Measurements from ENCODE around the gene HOXD8.

The HOXD8 gene

GRCh38 chr2:176173567-176174381 is 44.3 kb downstream of the HOXD8 start:
- DNase-seq (ENCODE audit: low read depth in 2 of 2) = no peak

GRCh38 chr2:176174382-176174823 is 44.9 kb downstream of the HOXD8 start:
- no peak for DNase-seq (ENCODE audit: low read depth in 2 of 2)

GRCh38 chr2:176174824-176175708 is 45.6 kb downstream of the HOXD8 start:
- no peak for DNase-seq (ENCODE audit: low read depth in 2 of 2)

GRCh38 chr2:176175709-176176607 is 46.5 kb downstream of the HOXD8 start:
- DNase-seq (ENCODE audit: low read depth in 2 of 2) = no peak

DNA sequence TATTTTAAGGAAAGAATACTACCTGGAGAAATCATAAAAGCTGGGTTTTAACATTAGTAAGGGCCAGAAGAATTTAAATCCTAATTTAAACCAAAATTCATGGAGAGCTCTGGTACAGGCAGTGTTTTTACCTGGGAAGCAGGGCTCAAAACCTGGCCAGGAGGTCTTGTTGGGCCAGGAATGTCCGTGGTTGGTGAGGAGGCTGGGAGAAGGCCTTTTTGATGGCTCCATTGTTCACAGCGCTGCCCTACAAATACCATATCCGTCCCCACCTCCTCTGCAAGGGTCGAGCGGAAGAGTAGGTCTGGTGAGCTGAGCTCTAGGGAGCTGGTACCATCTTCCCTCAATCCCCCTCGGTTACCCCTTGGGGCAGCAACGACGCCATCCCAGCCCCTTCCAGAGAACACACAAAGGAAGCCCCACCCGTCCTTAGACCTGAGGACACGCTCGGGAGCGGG is 48.1 kb downstream of the HOXD8 start:
- DNase-seq (ENCODE audit: low read depth in 2 of 2) = no peak

DNA sequence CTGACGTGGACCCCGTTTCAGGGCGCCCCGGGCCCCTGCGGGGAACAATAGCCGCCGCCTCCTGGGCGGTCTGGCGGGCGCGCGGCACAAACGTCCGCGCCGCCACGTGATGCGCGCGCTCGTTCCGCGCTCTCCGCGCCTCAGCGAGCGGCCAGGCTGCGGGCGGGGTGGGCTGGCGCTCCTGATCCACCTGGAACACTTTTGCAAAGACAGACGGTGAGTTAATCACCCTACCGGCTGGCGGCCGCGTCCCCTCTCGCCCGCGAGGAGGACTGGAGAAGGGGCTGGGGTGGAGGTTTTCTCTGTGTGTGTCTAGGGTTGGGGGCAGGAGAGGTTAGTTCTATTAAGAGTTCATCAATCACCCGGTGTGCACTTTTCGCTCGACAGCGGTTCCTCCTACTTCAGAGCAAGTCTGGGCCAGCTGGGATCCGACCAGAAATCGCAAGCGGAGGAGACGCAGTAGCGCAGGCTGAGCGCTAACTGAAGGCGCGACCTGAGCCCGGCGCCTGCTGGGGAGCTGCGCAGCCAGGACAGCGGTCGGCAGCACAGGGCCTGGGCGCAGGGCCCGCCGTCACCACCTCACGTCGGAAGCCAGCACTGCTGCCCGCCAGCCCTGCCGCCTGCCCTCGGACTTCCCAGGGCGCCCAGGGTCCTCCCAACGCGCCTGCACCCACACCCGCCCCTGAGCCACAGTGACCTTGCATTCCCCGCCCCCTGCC is 48.7 kb downstream of the HOXD8 start:
- DNase-seq (ENCODE audit: low read depth in 2 of 2) = no peak

GRCh38 chr2:176178757-176179295 is 49.3 kb downstream of the HOXD8 start:
- DNase-seq (ENCODE audit: low read depth in 2 of 2) = no peak

DNA sequence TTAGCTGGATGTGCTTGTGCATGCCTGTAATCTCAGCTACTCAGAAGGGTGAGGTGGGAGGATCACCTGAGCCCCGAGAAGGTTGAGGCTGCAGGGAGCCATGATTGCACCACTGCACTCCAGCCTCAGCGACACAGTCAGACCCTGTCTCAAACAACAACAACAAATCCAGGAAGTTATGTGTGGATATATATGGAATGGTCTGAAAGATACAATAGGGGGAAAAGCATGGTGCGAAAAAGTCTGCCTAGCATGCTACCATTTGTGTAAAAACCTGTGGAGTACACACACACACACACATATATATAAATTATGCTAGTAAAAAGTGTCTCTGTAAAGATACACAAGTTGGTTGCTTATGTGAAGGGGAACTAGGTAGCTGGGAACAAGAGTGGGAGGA is 52.0 kb downstream of the HOXD8 start:
- no peak for DNase-seq (ENCODE audit: low read depth in 2 of 2)

Data from stimulated activated CD4-positive, alpha-beta T cell treated with anti-CD3 and anti-CD28 coated beads, Interleukin-15, amount 100 ng/mL, for 48 hours (primary cell).